Measurements from ENCODE around the gene RUFY3. TPM values are rescaled to one million over a fixed set of nuclear protein-coding genes. Genes with fewer than 3 reads are reported as not detected.
"Not testable (repeated sequence)": the region's sequence is repeated elsewhere in the genome, so short reads cannot be mapped to it uniquely, and the experiment has no call there.

RUFY3 gene
- polyA plus RNA-seq, 1 donor = 70.1 TPM

- H3K9me3 ChIP-seq (ENCODE audit: control insufficient read depth, low read depth, low read length) = no peaks in the 10 kb centered on the region
- no peak for DNase-seq
- no CpG with 5 or more reads among the region's 1 CpG for WGBS (ENCODE audit: insufficient coverage, low lambda C conversion rate)
- H3K27ac ChIP-seq (ENCODE audit: low read length) = no peak overlapping the region
- no peaks in the 10 kb centered on the region for H3K36me3 ChIP-seq (ENCODE audit: control insufficient read depth, insufficient read depth, low read length)
- H3K4me1 ChIP-seq (ENCODE audit: control insufficient read depth, insufficient read depth, low read length) = no peaks in the 10 kb centered on the region
- H3K27me3 ChIP-seq (ENCODE audit: control insufficient read depth, insufficient read depth, low read length) = no peaks in the 10 kb centered on the region
- H3K4me3 ChIP-seq (ENCODE audit: low read length) = no peak overlapping the region
Measured at GRCh38 chr4:70752236-70752635, 30.5 kb downstream of the RUFY3 start.

GRCh38 chr4:70753630-70754029 lies 31.9 kb downstream of the RUFY3 start:
- H3K36me3 ChIP-seq (ENCODE audit: control insufficient read depth, insufficient read depth, low read length) = no peaks in the 10 kb centered on the region
- H3K9me3 ChIP-seq (ENCODE audit: control insufficient read depth, low read depth, low read length) = no peaks in the 10 kb centered on the region
- DNase-seq = no peak
- H3K27ac ChIP-seq (ENCODE audit: low read length) = no peak overlapping the region
- no peak overlapping the region for H3K4me3 ChIP-seq (ENCODE audit: low read length)
- no peaks in the 10 kb centered on the region for H3K27me3 ChIP-seq (ENCODE audit: control insufficient read depth, insufficient read depth, low read length)
- no peaks in the 10 kb centered on the region for H3K4me1 ChIP-seq (ENCODE audit: control insufficient read depth, insufficient read depth, low read length)

GRCh38 chr4:70754470-70754869 lies 32.7 kb downstream of the RUFY3 start:
- WGBS (ENCODE audit: insufficient coverage, low lambda C conversion rate) = 92% methylated on average over 1 of the region's 1 CpG
- H3K27ac ChIP-seq (ENCODE audit: low read length) = no peak overlapping the region
- no peak overlapping the region for H3K4me3 ChIP-seq (ENCODE audit: low read length)
- no peak for DNase-seq
- H3K36me3 ChIP-seq (ENCODE audit: control insufficient read depth, insufficient read depth, low read length) = no peaks in the 10 kb centered on the region
- no peaks in the 10 kb centered on the region for H3K27me3 ChIP-seq (ENCODE audit: control insufficient read depth, insufficient read depth, low read length)
- no peaks in the 10 kb centered on the region for H3K4me1 ChIP-seq (ENCODE audit: control insufficient read depth, insufficient read depth, low read length)
- H3K9me3 ChIP-seq (ENCODE audit: control insufficient read depth, low read depth, low read length) = no peaks in the 10 kb centered on the region

GRCh38 chr4:70754990-70755688 lies 33.4 kb downstream of the RUFY3 start:
- H3K36me3 ChIP-seq (ENCODE audit: control insufficient read depth, insufficient read depth, low read length) = no peaks in the 10 kb centered on the region

GRCh38 chr4:70759126-70759525 lies 37.4 kb downstream of the RUFY3 start:
- no peak overlapping the region for H3K4me3 ChIP-seq (ENCODE audit: low read length)
- WGBS (ENCODE audit: insufficient coverage, low lambda C conversion rate) = 88% methylated on average over 1 of the region's 1 CpG
- no peaks in the 10 kb centered on the region for H3K4me1 ChIP-seq (ENCODE audit: control insufficient read depth, insufficient read depth, low read length)
- no peak overlapping the region for H3K27ac ChIP-seq (ENCODE audit: low read length)
- no peak for DNase-seq
- H3K9me3 ChIP-seq (ENCODE audit: control insufficient read depth, low read depth, low read length) = no peaks in the 10 kb centered on the region
- H3K27me3 ChIP-seq (ENCODE audit: control insufficient read depth, insufficient read depth, low read length) = no peaks in the 10 kb centered on the region
- peaks cover 3% of the 10 kb centered on the region for H3K36me3 ChIP-seq (ENCODE audit: control insufficient read depth, insufficient read depth, low read length)

More at GRCh38 chr4:70754990-70755688, 33.4 kb downstream of the RUFY3 start:
- no CpG with 5 or more reads among the region's 10 CpGs for WGBS (ENCODE audit: insufficient coverage, low lambda C conversion rate)
- H3K9me3 ChIP-seq (ENCODE audit: control insufficient read depth, low read depth, low read length) = no peaks in the 10 kb centered on the region
- no peak for DNase-seq
- H3K4me1 ChIP-seq (ENCODE audit: control insufficient read depth, insufficient read depth, low read length) = no peaks in the 10 kb centered on the region
- no peaks in the 10 kb centered on the region for H3K27me3 ChIP-seq (ENCODE audit: control insufficient read depth, insufficient read depth, low read length)
- no peak overlapping the region for H3K4me3 ChIP-seq (ENCODE audit: low read length)
- no peak overlapping the region for H3K27ac ChIP-seq (ENCODE audit: low read length)

- H3K9me3 ChIP-seq (ENCODE audit: control insufficient read depth, low read depth, low read length) = no peaks in the 10 kb centered on the region
- no peaks in the 10 kb centered on the region for H3K27me3 ChIP-seq (ENCODE audit: control insufficient read depth, insufficient read depth, low read length)
- no peak for DNase-seq
- no peaks in the 10 kb centered on the region for H3K4me1 ChIP-seq (ENCODE audit: control insufficient read depth, insufficient read depth, low read length)
- no peak overlapping the region for H3K27ac ChIP-seq (ENCODE audit: low read length)
- no peak overlapping the region for H3K4me3 ChIP-seq (ENCODE audit: low read length)
- peaks cover 4% of the 10 kb centered on the region for H3K36me3 ChIP-seq (ENCODE audit: control insufficient read depth, insufficient read depth, low read length)
Measured at GRCh38 chr4:70759627-70760026, 37.9 kb downstream of the RUFY3 start.

GRCh38 chr4:70760662-70761061 lies 38.9 kb downstream of the RUFY3 start:
- no peak for DNase-seq
- no peaks in the 10 kb centered on the region for H3K27me3 ChIP-seq (ENCODE audit: control insufficient read depth, insufficient read depth, low read length)
- no peak overlapping the region for H3K27ac ChIP-seq (ENCODE audit: low read length)
- H3K9me3 ChIP-seq (ENCODE audit: control insufficient read depth, low read depth, low read length) = no peaks in the 10 kb centered on the region
- H3K4me3 ChIP-seq (ENCODE audit: low read length) = no peak overlapping the region
- H3K4me1 ChIP-seq (ENCODE audit: control insufficient read depth, insufficient read depth, low read length) = no peaks in the 10 kb centered on the region
- peaks cover 7% of the 10 kb centered on the region for H3K36me3 ChIP-seq (ENCODE audit: control insufficient read depth, insufficient read depth, low read length)
- WGBS (ENCODE audit: insufficient coverage, low lambda C conversion rate) = no CpG with 5 or more reads among the region's 1 CpG

- Histone ChIP-seq H3K27me3 (ENCODE audit: control insufficient read depth, insufficient read depth, low read length) (no peaks in the 10 kb centered on the region), H3K36me3 (ENCODE audit: control insufficient read depth, insufficient read depth, low read length) (peaks cover 7% of the 10 kb centered on the region), H3K4me1 (ENCODE audit: control insufficient read depth, insufficient read depth, low read length) (no peaks in the 10 kb centered on the region), H3K27ac (ENCODE audit: low read length) (no peak overlapping the region), H3K9me3 (ENCODE audit: control insufficient read depth, low read depth, low read length) (no peaks in the 10 kb centered on the region), H3K4me3 (ENCODE audit: low read length) (no peak overlapping the region)
- no CpG with 5 or more reads among the region's 3 CpGs for WGBS (ENCODE audit: insufficient coverage, low lambda C conversion rate)
- no peak for DNase-seq
Measured at GRCh38 chr4:70761276-70761816, 39.6 kb downstream of the RUFY3 start.

- Histone ChIP-seq H3K36me3 (ENCODE audit: control insufficient read depth, insufficient read depth, low read length) (peaks cover 25% of the 10 kb centered on the region), H3K27me3 (ENCODE audit: control insufficient read depth, insufficient read depth, low read length) (no peaks in the 10 kb centered on the region), H3K4me3 (ENCODE audit: low read length) (no peak overlapping the region), H3K27ac (ENCODE audit: low read length) (no peak overlapping the region), H3K4me1 (ENCODE audit: control insufficient read depth, insufficient read depth, low read length) (no peaks in the 10 kb centered on the region), H3K9me3 (ENCODE audit: control insufficient read depth, low read depth, low read length) (no peaks in the 10 kb centered on the region)
- no peak for DNase-seq
- no CpG with 5 or more reads among the region's 1 CpG for WGBS (ENCODE audit: insufficient coverage, low lambda C conversion rate)
Measured at GRCh38 chr4:70765368-70765767, 43.6 kb downstream of the RUFY3 start.

- no peak for DNase-seq
- no peaks in the 10 kb centered on the region for H3K4me1 ChIP-seq (ENCODE audit: control insufficient read depth, insufficient read depth, low read length)
- no peaks in the 10 kb centered on the region for H3K9me3 ChIP-seq (ENCODE audit: control insufficient read depth, low read depth, low read length)
- H3K4me3 ChIP-seq (ENCODE audit: low read length) = no peak overlapping the region
- WGBS (ENCODE audit: insufficient coverage, low lambda C conversion rate) = no CpG with 5 or more reads among the region's 3 CpGs
- H3K36me3 ChIP-seq (ENCODE audit: control insufficient read depth, insufficient read depth, low read length) = peaks cover 34% of the 10 kb centered on the region
- H3K27me3 ChIP-seq (ENCODE audit: control insufficient read depth, insufficient read depth, low read length) = no peaks in the 10 kb centered on the region
- no peak overlapping the region for H3K27ac ChIP-seq (ENCODE audit: low read length)
Measured at GRCh38 chr4:70768301-70768948, 46.7 kb downstream of the RUFY3 start.

- not testable (repeated sequence) for H3K27me3 ChIP-seq (ENCODE audit: control insufficient read depth, insufficient read depth, low read length); H3K27ac ChIP-seq (ENCODE audit: low read length); H3K9me3 ChIP-seq (ENCODE audit: control insufficient read depth, low read depth, low read length); H3K4me3 ChIP-seq (ENCODE audit: low read length); DNase-seq; H3K4me1 ChIP-seq (ENCODE audit: control insufficient read depth, insufficient read depth, low read length)
- WGBS (ENCODE audit: insufficient coverage, low lambda C conversion rate) = no CpG with 5 or more reads among the region's 1 CpG
- peaks cover 36% of the 10 kb centered on the region for H3K36me3 ChIP-seq (ENCODE audit: control insufficient read depth, insufficient read depth, low read length)
Measured at GRCh38 chr4:70769396-70769795, 47.6 kb downstream of the RUFY3 start.

Data from large intestine (tissue), 3 donors.